Stimulated activated CD4-positive, alpha-beta T cell treated with anti-CD3 and anti-CD28 coated beads, Interleukin-4, amount 100 ng/mL, for 1 hour (primary cell): ENCODE data around the gene ERCC2.
"Not testable (repeated sequence)": the region's sequence is repeated elsewhere in the genome, so short reads cannot be mapped to it uniquely, and the experiment has no call there.

ENCODE experiments used
- DNase-seq: peaks from one replicate; pipeline ENCODE4 v3.0.0-alpha.2; 2020

The ERCC2 gene

DNA sequence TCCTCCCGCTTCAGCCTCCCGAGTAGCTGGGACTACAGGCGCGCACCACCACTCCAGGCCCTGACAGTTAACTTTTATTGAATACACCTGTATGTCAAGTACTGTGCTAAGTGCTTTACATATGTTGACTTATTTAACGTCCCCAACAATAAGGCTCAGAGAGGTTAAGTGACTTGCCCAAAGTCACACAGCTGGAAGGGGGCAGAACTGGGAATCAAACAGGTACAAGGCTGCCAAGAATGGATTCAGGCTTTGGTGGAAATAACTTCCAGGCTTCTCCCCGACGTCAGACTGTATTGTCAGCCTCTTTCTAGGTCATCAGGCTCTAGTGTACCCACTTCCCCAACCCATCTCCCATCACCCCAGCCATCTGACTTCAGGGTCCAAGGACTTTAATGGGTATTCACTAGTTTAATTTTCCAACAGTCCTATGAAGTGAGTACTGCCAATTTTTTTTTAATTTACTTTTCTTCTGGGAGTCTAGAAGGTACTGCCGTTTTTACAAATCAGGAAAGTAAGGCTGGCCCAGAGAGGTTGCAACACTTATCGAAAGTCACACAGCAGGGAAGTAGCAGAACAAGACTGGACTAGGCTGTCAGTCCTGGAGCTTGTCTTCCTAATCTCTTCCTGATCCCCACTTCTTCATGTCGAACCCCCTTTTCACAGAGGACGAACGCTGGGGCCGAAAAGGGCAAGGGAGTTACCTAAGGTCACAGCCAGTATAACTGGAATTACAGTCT, 42.8 kb downstream of the ERCC2 start:
- DNase-seq: no peak

DNA sequence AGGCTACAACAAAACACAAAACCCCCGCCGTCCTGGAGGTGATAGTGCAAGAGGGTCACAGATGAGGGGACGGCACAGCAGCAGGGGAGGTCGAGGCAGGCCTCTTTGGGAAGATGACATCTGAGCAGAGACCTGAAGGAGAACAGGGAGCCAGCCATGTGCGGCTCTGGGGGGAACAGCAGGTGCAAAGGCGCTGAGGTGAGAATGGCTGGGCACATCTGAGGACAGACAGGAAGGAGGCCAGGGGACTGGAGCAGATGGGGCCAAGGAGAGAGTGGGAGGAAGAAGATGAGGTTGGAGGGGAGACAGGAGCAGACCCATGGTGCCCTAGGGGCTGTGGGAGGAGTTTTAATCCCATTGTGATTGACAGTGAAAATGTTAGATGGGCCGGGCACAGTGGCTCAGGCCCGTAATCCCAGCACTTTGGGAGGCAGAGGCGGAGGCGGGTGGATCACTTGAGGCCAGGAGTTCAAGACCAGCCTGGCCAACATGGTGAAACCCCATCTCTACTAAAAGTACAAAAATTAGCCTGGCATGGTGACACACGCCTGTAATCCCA, 45.9 kb downstream of the ERCC2 start:
- no peak for DNase-seq

DNA sequence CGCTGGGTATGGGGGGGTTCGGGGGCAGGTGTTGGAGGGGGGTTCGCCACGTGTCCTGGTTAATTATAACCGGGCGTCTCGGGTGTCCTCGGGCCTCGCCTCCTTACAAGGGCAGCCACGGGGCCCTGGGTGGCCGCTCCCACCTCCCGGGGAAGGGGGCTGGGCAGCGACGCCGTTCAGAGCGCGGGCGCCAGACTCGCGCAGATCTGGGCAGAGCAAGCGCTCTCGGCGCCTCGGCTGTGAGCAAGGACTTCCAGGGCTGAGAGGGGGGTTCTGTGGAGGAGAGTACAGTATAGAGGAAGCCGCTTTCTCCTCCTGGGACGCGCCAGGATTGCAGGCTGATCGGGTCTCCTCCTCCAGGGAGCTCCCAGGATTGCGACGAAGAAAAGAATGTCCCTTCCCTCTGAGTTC, 46.7 kb downstream of the ERCC2 start:
- DNase-seq: no peak

DNA sequence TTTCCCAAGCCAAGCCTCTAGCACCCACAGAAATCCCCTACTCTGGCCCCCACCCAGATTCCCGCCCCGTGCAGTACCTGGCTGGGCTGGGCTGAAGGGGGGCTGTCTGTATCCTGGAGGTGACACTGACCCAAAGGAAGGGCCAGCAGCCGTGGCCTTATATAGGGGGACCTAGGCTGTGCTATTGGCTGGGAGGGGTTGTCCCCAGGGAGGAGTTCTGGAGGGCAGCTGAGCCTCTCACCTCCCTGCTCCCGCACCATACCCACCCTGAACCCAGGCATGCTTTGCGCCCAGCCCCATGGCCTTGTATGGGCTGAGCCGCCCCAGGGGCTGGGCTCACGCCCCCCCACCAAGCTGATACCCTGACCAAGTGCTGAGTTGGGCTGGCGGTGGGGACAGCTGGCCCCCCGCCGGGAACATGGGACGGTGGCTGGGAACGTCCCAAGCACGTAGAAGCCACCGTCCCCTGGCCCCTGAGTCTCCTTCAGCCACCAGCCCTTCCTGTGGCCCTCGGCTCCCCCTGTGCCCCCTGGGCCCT, 47.6 kb downstream of the ERCC2 start, which contains the start of gene CKM:
TSS of gene CKM (minus strand) at position 132 of the 538 bp plus-strand sequence. CDS start 3,162 bp downstream, outside the sequence.
- no peak for DNase-seq

DNA sequence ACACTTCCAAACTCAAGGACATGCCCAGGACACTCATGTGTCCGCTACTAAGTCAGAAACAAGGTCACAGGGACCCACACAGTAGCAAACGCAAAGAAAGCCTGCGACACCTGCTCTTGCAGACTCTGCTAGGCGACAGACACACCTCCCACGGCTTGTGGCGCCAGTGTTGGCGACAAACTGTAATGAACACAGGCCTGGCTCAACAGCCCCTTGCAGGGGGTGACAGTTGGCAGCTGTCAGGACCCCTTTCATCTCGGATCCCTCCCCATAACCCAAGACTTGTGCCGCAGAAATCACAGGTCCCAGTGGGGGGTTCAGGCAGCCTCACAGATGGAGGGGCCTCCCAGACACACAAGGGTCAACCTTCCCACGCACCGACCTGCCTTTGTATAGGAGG, 48.1 kb downstream of the ERCC2 start:
- no peak for DNase-seq

DNA sequence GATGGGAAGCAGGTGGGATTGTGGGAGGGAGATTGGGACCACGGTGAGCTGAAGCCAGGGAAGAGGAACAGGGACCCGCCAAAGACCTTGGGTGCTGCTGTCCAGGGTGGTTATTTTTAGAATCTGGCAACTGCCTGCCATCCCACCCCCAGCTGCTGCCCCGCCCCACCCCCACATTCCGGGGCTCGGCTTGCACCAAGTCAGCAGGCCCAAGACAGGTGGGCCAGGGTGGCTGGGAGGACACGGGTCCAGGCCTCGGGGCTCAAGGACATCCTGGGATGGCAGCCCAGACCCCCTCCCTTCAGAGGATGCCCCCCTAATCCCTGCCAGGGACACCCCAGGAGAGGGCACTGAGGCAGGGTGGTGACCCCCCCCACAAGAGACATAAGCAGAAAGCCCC, 48.5 kb downstream of the ERCC2 start:
- no peak for DNase-seq

DNA sequence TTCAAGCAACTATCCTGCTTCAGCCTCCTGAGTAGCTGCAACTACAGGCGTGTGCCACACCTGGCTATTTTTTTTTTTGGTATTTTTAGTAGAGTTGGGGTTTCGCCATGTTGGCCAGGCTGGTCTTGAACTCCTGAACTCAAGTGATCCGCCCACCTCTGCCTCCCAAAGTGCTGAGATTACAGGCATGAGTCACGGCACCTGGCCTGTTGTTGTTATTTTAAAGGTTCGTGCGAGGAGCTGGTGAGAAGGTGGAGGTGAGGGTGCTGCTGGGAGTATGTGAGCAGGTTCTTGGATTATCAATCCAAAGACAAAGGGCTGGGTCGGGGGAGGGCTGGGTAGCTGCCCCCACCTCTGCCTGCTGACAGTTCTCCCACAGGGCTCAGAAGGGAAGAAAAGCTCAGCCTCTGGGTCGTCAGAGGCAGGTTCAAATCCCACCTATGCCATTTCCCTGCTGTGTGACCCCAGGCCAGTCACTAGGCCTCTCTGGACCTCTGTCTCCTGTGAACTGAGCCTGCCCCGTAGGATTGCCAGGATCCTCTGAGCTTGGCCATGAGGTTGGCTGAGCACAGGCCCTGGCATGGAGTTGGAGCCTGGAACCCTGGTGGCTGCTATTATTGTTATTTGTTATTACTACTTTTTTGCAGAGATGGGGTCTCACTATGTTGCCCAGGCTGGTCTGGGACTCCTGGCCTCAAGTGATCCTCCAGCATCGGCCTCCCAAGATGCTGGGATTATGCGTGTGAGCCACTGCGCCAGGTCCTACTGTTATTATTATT, 49.2 kb downstream of the ERCC2 start:
- no peak for DNase-seq

DNA sequence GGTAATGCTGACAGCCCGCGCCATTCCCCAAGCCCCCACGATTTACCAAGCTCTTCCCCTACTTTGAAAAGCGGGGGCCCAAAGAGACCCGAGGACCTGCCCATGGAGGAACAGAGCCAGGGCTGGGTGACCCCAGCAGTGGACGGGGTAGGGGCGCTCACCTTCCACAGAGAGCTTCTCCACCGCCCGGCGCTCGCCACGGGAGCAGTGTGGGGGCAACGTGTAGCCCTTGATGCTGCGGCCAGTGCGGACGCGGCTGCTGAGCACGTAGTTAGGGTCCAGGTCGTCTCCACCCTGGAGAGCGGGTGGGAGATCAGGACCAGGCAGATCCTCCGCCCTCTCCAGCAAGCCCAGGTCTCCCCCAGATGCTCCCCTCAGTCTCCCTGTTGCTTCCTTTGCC, 55.1 kb downstream of the ERCC2 start:
- no peak for DNase-seq

DNA sequence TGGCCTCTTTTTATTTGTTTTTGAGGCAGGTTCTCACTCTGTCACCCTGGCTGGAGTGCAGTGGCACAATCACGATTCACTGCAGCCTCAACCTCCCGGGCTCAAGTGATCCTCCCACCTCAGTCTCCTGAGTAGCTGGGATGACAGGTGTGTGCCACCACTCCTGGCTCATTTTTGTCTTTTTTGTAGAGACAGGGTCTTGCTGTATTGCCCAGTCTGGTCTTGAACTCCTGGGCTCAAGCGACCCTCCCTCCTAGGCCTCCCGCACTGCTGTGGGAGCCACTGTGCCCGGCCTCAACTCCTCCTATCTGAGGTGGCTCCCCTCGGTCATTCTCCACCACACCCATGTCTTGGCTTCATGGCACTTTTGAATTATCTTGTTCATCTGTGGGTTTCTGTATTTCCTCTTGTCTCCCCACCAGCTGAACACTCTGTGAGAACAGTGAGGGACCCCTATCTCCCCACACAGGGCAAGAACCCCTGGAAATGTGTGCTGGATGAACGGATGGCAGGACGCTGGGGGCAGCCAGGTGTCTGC, 55.6 kb downstream of the ERCC2 start:
- DNase-seq: no peak

DNA sequence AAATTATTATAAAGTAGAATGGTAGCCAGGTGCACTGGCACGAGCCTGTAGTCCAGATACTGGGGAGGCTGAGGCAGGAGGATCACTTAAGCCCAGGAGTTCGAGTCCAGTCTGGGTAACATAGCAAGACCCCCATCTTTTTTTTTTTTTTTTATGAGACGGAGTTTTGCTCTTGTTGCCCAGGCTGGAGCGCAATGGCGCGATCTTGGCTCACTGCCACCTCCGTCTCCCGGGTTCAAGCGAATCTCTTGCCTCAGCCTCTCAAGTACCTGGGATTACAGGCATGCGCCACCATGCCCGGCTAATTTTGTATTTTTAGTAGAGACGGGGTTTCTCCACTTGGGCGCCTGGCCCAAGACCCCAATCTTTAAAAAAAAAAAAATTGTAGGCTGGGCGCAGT, 58.1 kb downstream of the ERCC2 start:
- DNase-seq: not testable (repeated sequence)

DNA sequence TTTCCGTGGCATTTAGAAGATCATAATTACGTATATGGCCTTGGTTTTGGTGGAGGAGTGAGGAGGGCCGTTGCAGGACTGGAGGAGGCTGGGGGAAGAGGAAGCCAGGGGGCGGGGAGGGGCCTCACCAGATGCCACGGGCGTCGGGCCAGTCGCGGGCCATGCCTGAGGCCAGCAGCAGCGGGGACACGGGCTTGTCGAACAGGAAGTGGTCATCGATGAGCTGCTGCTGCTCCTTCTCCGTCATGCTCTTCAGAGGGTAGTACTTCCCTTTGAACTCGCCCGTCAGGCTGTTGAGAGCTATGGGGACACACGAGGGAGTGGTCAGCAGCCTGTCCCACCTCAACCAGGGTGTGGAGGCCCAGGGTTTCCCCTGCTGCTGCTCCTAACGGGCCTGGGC, 58.8 kb downstream of the ERCC2 start:
- DNase-seq: no peak

DNA sequence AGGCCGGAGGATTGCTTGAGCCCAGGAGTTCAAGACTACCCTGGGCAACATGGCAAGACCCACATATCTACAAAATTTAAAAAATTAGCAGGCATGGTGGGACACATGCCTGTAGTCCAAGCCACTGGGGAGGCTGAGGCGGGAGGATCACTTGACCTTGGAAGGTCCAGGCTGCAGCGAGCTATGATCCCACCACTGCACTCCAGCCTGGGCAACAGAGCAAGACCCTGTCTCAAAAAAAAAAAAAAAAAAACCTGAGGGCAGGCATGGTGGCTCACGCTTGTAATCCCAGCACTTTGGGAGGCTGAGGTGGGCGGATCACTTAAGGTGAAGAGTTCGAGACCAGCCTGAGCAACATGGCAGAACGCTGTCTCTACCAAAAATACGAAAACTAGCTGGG, 61.1 kb downstream of the ERCC2 start:
- DNase-seq: not testable (repeated sequence)

DNA sequence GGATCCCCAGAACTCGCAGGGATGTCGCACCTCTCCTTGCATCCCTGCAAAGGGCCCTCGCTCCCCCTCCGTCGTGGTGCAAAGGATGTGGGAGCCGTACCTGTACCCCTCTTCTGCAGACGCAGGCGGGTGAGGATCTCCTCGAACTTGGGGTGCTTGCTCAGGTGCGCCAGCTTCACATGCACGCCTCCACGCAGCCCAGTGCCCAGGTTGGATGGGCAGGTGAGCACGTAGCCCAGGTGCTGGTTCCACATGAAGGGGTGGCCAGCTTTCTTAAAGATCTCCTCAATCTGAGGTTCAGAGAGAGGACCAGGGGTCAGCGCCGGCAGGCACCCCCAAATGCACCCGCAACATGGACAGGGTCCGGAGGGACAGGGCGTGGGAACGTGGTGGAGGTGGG, 63.0 kb downstream of the ERCC2 start:
- no peak for DNase-seq

DNA sequence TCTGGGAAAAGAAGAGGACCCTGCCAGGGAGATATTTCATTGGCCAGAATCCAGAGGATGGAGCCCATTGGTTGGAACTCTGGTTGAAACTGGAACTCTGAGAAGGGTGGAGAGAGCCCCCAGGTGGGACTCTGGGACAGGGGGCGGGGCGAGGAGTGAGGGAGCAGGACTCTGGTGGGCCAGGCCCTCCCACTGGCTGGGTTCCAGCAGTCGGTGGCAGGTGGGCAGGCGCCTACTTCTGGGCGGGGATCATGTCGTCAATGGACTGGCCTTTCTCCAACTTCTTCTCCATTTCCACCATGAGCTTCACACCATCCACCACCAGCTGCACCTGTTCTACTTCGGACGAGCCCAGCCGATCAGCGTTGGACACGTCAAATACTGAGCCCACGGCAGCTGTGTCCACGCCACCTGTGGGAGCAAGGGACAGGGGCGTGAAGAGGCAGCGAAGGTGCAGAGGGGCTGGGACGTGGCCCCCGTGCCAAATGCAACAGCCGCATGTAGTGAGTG, 63.8 kb downstream of the ERCC2 start:
- DNase-seq: no peak

DNA sequence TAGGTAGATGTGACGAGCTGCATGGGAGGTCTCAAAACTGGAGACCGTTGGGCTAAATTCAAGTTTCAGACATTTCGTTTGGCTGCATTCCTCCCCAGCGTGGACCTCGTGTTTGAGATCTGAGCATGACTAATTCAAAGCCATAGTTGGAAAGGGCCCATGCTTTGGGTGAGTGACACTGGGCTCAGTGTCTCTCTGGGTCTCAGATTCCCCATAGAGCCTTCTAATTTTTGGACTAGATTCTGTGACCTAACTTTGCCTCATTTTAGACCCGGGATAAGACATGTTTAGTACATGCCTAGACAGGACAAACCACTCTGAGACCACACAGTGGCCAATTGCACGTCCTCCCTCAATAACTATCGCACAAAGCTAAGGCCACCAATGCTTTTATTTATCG, 64.3 kb downstream of the ERCC2 start:
- no peak for DNase-seq

DNA sequence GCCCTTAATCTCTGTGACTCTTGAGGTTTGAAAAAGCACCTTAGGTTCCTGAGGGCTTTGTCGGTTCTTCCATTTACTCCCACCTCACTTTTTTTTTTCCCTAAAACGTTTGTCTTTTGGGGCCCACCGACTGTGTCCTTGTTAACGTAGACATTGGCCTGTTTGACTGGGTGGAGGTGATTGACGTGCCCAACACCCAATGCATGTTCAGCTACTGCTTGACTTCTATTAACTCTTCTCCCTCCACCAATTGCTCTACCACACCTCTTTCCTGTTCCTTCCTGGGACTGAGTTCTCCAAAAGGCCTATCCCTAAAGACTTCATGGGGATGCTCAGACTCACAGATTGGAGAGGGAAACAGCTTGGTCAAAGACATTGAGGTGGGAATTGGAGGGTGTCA, 65.0 kb downstream of the ERCC2 start:
- no peak for DNase-seq

DNA sequence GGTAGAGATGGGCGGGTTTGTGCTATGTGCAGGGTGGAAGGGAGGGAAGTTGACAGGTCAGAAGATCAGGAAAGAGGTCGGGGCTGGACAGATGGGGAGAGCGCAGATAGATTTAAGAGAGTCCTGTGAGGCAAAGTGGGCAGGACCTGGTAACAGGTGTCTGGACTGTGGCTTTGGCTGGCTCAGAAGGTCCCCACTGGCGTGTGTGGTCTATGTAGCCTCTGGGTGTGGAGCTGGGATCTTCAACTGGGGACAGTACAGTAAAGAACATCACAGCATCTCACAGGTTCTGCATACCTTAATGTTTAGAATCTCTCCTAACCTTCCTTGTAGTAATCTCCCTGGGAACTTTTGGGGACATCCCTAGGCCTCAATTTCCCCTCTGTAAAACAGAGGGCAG, 65.4 kb downstream of the ERCC2 start:
- DNase-seq: no peak

DNA sequence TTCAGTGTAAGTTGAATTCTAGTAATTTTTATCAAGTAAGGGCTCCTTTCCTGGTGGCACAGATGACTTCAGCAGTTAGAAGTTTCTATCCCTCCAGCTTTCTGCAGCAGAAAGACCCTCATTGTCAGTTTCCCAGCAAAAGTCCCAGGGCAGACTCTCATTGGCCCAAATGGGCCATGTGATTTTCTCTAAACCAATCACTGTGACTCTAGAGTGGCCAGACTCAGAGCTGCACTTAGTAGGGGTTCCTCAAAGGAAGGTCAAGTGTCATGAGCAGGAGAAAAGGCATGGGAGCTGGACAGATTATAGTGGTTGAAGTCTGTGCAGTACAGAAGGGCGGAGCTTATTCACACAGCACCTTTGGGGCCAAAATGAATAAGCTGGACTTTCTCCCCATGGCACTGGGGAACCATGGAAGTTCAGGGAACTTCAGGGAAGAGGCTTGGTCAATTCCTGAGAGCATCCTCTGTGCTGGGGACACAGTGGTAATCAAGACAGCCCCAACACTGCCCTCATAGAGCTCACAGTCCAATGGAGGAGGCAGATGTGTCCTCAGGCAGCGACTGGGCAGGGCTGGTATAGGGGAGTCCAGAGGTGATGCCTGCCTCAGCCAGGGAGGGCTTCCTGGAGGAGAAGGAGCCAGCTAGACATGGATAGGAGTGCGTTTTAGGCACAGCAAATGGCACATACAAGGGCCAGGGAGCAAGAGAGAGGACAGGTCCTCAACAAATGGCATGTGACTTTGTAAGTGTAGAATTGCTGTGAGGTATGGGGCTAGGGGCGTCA, 66.0 kb downstream of the ERCC2 start:
- DNase-seq: no peak

DNA sequence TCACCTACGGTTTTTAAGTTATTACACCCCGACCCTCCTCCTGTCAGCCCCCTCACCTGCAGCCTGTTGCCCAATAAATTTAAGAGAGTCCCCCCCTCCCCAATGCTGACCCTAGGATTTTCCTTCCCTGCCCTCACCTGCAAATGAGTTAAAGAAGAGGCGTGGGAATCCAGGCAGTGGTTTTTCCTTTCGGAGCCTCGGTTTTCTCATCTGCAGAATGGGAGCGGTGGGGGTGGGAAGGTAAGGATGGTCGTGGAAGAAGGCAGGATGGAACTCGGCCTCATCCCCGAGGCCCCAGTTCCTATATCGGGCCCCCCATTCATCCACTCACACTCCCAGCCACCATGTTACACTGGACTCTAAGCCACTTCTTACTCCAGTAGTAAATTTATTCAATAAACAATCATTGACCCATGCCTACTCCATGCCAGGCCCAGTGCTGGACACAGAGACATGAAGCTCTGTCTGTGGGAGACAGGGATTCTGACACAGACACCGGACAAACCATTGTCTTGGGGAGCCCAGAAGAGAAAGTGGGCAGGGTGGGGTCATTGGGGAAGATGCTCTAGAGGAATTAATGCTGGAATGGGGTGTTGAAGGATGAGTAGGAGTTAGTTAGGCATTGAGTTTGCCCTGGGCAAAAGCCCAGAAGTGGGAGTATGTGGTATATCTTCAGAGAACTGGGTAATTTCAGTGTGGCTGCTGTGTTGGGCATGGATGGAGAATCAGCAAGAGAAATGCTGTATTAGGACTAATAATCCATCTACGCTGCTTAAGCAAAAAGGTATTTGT, 66.9 kb downstream of the ERCC2 start:
- no peak for DNase-seq

DNA sequence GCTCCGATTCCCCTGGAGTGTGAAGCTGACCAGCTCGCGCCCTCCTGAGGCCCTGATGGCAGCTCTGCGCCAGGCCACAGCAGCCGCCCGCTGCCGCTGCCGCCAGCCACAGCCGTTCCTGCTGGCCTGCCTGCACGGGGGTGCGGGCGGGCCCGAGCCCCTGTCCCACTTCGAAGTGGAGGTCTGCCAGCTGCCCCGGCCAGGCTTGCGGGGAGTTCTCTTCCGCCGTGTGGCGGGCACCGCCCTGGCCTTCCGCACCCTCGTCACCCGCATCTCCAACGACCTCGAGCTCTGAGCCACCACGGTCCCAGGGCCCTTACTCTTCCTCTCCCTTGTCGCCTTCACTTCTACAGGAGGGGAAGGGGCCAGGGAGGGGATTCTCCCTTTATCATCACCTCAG, 68.0 kb downstream of the ERCC2 start:
- no peak for DNase-seq
